GM21825 (cell line): Measurements from ENCODE around the gene RASL12.
"Not testable (repeated sequence)": the region's sequence is repeated elsewhere in the genome, so short reads cannot be mapped to it uniquely, and the experiment has no call there.

Source experiments
- ATAC-seq: cut with Tn5 transposase; IDR thresholded peaks from one replicate; pipeline ENCODE4 v1.9.1; 2021; ENCODE audit warnings: mild to moderate bottlenecking, moderate library complexity; ENCODE audit not compliant: unreplicated experiment

RASL12 gene

DNA sequence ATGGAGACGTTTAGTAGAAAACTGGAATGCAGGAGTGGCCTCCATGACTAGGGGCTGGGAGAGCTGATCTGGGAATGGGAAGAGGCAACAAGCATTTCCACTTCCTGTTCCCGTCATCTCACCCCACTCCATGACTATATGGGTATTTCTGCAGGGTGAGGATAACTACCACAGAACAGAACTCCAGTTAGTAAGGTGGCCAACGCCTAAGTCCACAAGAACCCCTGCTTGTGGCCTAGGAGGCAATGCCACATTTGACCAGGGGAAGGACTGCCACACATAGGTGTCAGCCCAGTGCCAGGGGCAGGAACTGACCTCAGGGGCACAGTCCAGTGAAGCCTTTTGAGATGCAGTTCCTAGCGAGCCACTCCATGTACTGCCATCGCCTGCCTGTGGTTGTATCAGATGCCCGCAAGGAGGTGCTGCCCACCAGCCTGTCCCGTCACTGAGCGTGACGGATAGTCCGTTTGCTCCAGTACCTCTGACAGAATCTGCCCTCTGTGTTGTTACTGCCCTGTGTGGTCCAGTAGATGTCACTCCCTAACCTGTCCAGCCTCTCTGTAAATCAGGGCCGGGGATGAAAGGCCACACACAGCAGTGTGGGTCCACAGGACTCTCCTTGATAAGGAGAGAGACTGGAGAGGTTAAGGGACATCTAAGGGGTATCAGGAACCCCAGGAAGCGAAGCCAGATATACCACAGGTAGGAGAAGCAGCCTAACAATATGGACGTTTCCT, 34.8 kb downstream of the RASL12 start:
- peak; percentile 35 for ATAC-seq

DNA sequence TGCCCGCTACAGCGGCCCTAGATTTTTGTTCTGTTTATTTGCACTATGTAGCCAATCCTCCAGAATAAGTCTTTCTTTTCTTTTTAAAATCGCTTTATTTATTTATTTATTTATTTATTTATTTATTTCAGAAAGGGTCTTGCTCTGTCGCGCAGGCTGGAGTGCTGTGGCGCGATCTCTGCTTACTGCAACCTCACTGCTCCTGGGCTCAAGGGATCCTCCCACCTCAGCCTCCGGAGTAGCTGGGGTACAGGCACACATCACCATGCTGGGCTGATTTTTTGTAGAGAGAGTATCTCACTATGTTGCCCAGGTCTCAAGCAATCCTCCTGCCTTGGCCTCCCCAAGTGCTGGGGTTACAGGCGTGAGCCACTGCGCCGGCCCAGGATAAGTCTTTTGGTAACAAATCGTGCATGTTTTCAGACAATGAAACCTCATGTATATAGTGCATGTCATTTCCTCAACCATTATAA, 38.0 kb downstream of the RASL12 start:
- ATAC-seq, result no peak

DNA sequence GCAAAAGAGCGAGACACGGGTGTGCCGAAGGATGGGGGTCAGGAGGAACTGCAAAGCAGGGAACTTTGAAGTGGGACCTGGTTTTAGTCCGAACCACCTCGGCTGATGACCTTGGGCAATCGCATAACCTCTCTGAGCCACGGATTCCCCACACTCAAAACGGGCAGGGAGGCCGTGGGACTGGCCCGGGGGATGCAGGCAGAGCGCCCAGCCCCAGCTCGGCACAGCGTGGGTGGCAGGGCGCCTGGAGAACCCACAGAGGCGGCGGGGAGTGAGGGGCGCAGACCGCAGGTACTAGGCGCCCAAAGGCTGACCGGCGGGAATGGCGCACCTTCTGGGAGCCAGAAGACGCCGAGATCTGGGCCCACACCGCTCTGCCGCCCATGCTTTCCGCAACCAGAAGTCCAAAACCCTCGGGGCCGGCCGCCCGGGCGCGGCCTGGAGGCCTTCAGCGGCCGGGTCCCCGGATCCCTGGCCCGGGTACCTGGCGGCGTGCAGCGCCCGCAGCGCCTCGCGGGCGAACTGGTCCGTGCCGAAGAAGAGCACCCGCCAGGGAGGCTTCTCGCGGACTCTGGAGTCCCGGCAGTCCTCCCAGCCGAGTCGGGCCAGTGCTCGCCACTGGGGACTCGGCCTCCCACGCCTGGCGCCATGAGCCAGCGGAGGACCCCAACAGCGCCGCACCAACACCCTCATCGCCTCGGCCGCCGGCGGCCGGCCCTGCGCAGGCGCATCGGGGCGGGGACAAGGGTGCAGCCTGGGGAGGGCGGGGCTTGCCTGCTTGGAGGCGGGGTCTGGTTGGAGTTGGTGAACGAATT, 38.7 kb downstream of the RASL12 start, which contains the start of gene MTFMT:
Gene MTFMT (minus strand): TSS at position 719 of the 815 bp plus-strand sequence. CDS start 26 bp downstream, at position 693.
- ATAC-seq, result peak; percentile 72

DNA sequence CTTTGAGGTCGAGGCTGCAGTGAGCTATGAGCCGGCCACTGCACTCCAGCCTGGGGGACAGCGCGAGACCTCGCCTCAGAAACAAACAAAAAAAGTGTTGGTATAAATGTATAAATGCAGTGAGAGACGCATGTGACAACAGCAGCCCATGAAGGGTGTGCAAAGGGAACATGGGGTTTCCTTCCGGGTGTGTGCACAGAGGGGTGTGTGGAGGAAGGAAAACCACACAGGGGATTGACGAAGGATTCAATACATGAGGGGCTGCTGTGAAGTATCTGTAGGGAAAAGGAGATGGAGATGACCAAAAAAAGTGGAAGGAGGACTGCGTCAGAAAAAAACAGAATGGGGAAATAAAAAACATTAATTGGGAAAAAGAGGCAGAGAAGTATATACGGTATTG, 39.5 kb downstream of the RASL12 start:
- no peak for ATAC-seq

DNA sequence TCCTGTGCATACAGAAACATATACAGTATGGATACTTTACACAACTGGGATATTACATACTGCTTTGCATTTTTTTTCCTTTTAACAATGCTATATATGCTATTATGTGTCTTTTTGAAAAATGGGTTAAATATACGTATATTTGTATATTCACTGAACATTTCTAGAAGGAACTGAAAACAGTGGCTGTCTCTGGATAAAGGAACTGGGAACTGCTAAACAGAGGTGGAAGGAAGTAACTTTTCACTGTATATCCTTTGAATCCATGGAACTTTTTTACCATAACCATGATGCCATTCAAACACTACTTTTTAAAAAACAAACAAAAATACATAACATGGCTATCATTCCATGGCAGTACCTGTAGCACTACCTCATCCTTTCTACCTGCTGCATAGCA, 40.2 kb downstream of the RASL12 start:
- no peak for ATAC-seq

DNA sequence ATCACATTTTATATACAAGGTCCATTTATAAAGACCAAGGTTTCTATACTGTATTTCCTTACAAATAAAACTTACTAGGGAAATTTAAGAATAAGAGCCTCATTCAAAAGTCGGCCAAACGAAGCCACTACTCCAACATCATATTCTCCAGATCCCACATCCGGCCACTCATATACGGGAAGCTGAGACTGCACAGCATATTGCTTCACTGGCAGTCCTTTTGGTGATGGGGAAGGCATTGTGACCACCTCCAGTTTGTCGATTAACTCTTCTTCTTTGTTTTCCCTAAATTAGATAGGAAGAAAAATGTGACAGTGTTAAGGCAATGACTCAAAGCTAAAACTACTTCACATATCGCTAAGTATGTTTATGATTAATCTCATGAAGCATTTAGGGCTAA, 41.0 kb downstream of the RASL12 start:
- no peak for ATAC-seq

DNA sequence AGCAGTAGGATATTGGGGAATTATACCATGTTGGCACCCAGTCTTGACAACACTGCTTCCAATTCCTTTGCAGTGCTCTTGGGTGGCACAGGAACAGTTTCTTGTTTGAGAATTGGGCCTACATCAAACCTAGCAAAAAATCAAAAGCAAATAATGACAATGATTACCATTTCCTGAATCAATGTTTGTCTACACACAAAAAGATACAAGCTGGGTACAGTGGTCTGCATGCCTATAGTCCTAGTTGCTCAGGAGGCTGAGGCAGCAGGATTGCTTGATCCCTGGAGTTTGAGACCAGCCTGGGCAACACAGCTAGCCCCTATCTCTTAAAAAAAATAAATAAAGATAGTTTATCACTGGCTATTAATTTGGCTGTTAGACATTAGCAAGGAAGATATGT, 46.3 kb downstream of the RASL12 start:
- ATAC-seq, result no peak

DNA sequence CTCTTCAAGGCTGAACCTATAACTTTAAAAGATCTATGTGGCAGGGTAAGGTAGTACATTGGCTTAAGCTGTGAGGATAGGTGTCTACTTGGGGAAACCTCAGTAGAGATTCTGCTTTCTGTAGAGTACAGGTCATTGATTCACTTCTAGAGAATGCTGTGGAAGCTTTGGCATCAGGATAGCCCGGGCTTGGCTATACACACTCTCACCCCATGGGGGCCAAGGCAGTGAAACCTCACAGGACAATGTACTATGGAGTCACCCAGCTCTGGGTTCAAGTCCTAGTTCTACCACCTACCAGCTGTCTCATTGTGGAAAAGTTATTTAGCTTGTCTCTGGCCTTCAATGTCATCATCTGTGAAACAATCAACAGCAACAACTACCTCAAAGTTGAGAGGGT, 47.4 kb downstream of the RASL12 start:
- ATAC-seq, result no peak

DNA sequence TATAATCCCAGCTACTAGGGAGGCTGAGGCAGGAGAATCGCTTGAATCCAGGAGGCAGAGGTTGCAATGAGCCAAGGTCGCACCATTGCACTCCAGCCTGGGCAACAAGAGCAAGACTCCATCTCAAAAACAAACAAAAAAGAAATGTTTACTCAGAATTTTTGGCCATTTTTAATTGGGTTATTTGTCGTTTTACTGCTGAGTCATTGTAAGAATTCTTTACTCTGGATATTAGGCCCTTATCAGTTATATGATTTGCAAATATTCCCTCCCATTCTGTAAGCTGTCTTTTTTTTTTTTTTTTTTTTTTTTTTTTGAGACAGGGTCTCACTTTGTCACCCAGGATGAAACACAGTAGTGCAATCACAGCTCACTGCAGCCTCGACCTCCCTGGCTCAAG, 56.6 kb downstream of the RASL12 start:
- ATAC-seq, result not testable (repeated sequence)

DNA sequence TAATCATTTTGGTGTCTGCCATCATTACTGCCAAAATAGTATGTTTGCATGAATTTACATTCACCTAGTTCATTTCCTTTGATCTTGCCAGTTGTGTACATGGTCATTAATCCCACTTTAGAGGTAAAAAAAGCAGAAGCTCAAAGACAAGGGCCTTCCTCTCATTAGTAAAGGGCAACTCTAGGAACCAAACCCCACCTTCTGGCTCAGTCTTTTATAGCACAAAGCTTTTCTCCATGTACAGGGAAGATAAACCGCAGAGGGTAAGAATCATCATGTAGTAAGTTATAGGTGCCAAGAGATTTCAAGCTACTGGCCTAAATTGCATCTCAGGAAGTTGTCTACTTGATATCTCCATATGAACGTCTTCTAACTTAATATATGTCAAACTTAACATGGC, 58.8 kb downstream of the RASL12 start:
- ATAC-seq, result no peak

DNA sequence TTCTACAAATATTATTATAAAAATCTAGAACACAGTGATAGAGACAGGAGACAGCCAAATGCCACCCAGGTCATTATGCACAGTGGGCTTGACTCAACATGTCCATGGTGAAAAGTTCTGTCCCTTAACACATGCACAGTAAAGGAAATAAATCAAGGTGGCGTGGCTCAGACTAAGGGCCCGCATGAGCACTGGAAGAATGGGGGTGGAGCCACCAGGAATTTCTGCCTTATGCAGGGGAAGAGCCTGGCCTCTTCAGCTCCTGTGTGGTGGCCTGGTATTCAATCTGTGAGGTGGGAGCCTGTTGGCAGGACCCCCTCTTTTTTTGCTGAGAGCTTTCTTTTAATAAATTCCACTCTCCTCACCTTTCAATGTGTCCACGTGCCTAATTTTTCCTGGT, 60.9 kb downstream of the RASL12 start:
- ATAC-seq, result no peak

DNA sequence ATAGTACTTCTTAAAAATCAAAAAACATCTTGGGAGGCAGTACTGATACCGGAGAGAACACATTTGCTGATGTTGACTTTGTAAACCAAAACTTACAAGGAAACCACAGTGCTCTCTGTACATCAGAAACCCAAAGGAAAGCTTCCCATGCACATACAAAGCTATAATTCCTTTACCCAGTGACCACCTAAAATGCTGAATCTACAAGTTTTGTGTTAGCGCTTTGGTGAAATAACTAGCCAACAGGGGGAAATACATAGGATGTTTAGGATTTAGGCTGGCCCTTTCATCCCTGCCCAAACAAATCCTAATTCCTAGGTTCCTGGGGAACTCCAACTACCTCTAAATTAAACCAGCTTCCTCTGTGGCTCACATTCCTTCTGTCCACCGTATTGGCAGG, 62.8 kb downstream of the RASL12 start:
- no peak for ATAC-seq
